K562 (cell line): ENCODE results near the gene MRPL3. TPM values are rescaled to one million over a fixed set of nuclear protein-coding genes. Genes with fewer than 3 reads are reported as not detected.

Experiments
- CBX3 ChIP-seq, 2 experiments: IDR thresholded peaks; 1 replicate in 1 of 2; 2 replicates in 1 of 2; pipeline ENCODE4 v1.6.1; 2012; ENCODE audit warnings: inconsistent platforms in 2 of 2, low read length in 2 of 2, borderline replicate concordance in 1 of 2, control low read depth in 1 of 2
- FOXJ3 ChIP-seq: sonication (generic); formaldehyde crosslinking; IDR thresholded peaks from 2 replicates; pipeline ENCODE4 v1.4.0; 2020; ENCODE audit warnings: mild to moderate bottlenecking, missing genetic modification reagents
- HNRNPH1 ChIP-seq: fragments of 200-400 bp; formaldehyde crosslinking; optimal IDR thresholded peaks from 2 replicates; pipeline ENCODE3; 2017; ENCODE audit warnings: low read depth, mild to moderate bottlenecking, low read length, moderate library complexity
- KAT8 ChIP-seq: fragments of 450-650 bp; IDR thresholded peaks from 2 replicates; pipeline ENCODE4 v1.6.1; 2016; ENCODE audit warnings: low read depth, mild to moderate bottlenecking
- KLF13 ChIP-seq: fragments of 450-650 bp; IDR thresholded peaks from 2 replicates; pipeline ENCODE4 v1.6.1; 2016; ENCODE audit warnings: missing genetic modification characterization, low read depth, mild to moderate bottlenecking, missing compliant biosample characterization, moderate library complexity, borderline replicate concordance
- MLLT1 ChIP-seq, 2 experiments: fragments of 450-650 bp; IDR thresholded peaks; 2 replicates each; pipeline ENCODE4 v1.6.1; 2016
- NCOA1 ChIP-seq: fragments of 450-650 bp; IDR thresholded peaks from 2 replicates; pipeline ENCODE4 v1.6.1; 2016; ENCODE audit warnings: low read depth
- NFYB ChIP-seq: IDR thresholded peaks from 2 replicates; pipeline ENCODE4 v1.6.1; 2011; ENCODE audit warnings: mild to moderate bottlenecking, moderate library complexity; ENCODE audit not compliant: insufficient read length; ENCODE audit errors: extremely low read depth
- NUFIP1 ChIP-seq: fragments of 450-650 bp; IDR thresholded peaks from 2 replicates; pipeline ENCODE4 v1.6.1; 2018; ENCODE audit not compliant: partially characterized antibody
- RBM25 ChIP-seq: fragments of 200-400 bp; formaldehyde crosslinking; IDR thresholded peaks from 2 replicates; pipeline ENCODE4 v1.6.1; 2018; ENCODE audit warnings: low read length, low read depth, moderate library complexity; ENCODE audit not compliant: severe bottlenecking
- RUNX1 ChIP-seq: sonication (generic); IDR thresholded peaks from 2 replicates; pipeline ENCODE4 v1.6.1; 2016; ENCODE audit warnings: antibody characterized with exemption, low read depth
- SMAD3 ChIP-seq: fragments of 450-650 bp; formaldehyde crosslinking; conservative IDR thresholded peaks from 2 replicates; pipeline ENCODE4 v1.4.0; 2020; ENCODE audit warnings: mild to moderate bottlenecking
- SPI1 ChIP-seq: IDR thresholded peaks from 2 replicates; pipeline ENCODE4 v1.6.1; 2011; ENCODE audit warnings: low read depth, low read length, control low read depth, borderline replicate concordance
- TSC22D4 ChIP-seq: fragments of 450-650 bp; IDR thresholded peaks from 2 replicates; pipeline ENCODE4 v1.6.1; 2016; ENCODE audit warnings: missing genetic modification characterization, missing biosample characterization, control low read depth
- ZFP36 ChIP-seq: fragments of 150-350 bp; IDR thresholded peaks from 2 replicates; pipeline ENCODE4 v1.6.1; 2018; ENCODE audit warnings: low read length, low read depth; ENCODE audit not compliant: partially characterized antibody
- ZNF124 ChIP-seq: sonication (generic); formaldehyde crosslinking; IDR thresholded peaks from 2 replicates; pipeline ENCODE4 v1.8.1; 2022; ENCODE audit warnings: missing genetic modification reagents
- ZNF197 ChIP-seq: fragments of 200-800 bp; sonication (Bioruptor generic); IDR thresholded peaks from 2 replicates; pipeline ENCODE4 v1.6.1; 2016; ENCODE audit warnings: low read depth, missing genetic modification characterization, missing compliant biosample characterization
- ZNF324 ChIP-seq: fragments of 250-450 bp; sonication (Bioruptor Pico); IDR thresholded peaks from 2 replicates; pipeline ENCODE4 v1.4.0; 2020; ENCODE audit warnings: mild to moderate bottlenecking
- polyA plus RNA-seq, 8 experiments: library from polyadenylated mRNA; depleted of rRNA in 4 of 8; stranded (reverse) in 5 of 8; unstranded in 3 of 8; fragments of >200 nt; fragmentation: Nextera tagmentation in 2 of 8; fragmentation: Illumina TruSeq in 1 of 8; extraction: Ambion mirVana in 2 of 8; extraction: Trizol in 1 of 8; gene quantifications; 2 replicates each; pipeline versions ENCODE4 v1.2.1 to v1.2.3, GENCODE V29; 2011 to 2014; ENCODE audit warnings: inconsistent platforms in 1 of 8, missing spikeins in 1 of 8
- total RNA-seq, 7 experiments: library from RNA; depleted of rRNA in 6 of 7; stranded (reverse); fragments of >200 nt in 6 of 7; fragmentation: Illumina TruSeq in 2 of 7; extraction: Trizol in 2 of 7; gene quantifications; 2 replicates each; pipeline versions ENCODE4 v1.2.1 to v1.2.3, GENCODE V29; 2011 to 2021; ENCODE audit warnings: low replicate concordance in 1 of 7
- TF ChIP-seq, protein P1 (sequence below): fragments of 250-450 bp; sonication (Bioruptor Pico); IDR thresholded peaks from 2 replicates; pipeline ENCODE4 v1.8.0; 2021; ENCODE audit warnings: mild to moderate bottlenecking, moderate library complexity
- TF ChIP-seq, protein P2 (sequence below), 2 experiments: IDR thresholded peaks; 2 replicates each; pipeline ENCODE4 v1.6.1; 2011; ENCODE audit warnings: borderline replicate concordance in 1 of 2, control low read depth in 1 of 2, low read depth in 1 of 2, low read length in 1 of 2, mild to moderate bottlenecking in 1 of 2, mixed read lengths in 1 of 2, moderate library complexity in 1 of 2; ENCODE audit not compliant: insufficient read depth in 1 of 2, insufficient read length in 1 of 2, poor library complexity in 1 of 2, severe bottlenecking in 1 of 2; ENCODE audit errors: extremely low read depth in 1 of 2

The MRPL3 gene
- total and polyA plus RNA-seq, 9 of the 15 experiments (the other 6 are each of a cell fraction or from before 2014, with no cell fraction given): 81.7 to 340 (median 190) TPM

- no peak for TF ChIP-seq NUFIP1
- no peak for TF ChIP-seq RUNX1
- no peak for TF ChIP-seq MLLT1 (IDR thresholded peaks at IDR 0.05)
- peak; percentile 97 for TF ChIP-seq NCOA1
- TF ChIP-seq ZNF197 (CRISPR knock-in tag): 0 out of 2 replicates have a peak, but pooled peaks have one; percentile 48
- TF ChIP-seq KLF13 (tag): 0 out of 2 replicates have a peak, but pooled peaks have one; percentile 23
- TF ChIP-seq ZNF124 (CRISPR knock-in tag): no peak
- no peak for TF ChIP-seq FOXJ3 (CRISPR knock-in tag)
- no peak for TF ChIP-seq SMAD3 (CRISPR knock-in tag)
- TF ChIP-seq SPI1: no peak
- peak; percentile 18 for TF ChIP-seq ZFP36
- TF ChIP-seq NFYB: no peak
- TF ChIP-seq RBM25: no peak
- TF ChIP-seq, protein P1, sequence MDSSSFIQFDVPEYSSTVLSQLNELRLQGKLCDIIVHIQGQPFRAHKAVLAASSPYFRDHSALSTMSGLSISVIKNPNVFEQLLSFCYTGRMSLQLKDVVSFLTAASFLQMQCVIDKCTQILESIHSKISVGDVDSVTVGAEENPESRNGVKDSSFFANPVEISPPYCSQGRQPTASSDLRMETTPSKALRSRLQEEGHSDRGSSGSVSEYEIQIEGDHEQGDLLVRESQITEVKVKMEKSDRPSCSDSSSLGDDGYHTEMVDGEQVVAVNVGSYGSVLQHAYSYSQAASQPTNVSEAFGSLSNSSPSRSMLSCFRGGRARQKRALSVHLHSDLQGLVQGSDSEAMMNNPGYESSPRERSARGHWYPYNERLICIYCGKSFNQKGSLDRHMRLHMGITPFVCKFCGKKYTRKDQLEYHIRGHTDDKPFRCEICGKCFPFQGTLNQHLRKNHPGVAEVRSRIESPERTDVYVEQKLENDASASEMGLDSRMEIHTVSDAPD: no peak
- no peak for TF ChIP-seq HNRNPH1
- no peak for TF ChIP-seq ZNF324 (CRISPR knock-in tag)
- no peak for TF ChIP-seq KAT8
- no peak for TF ChIP-seq TSC22D4 (tag)
- TF ChIP-seq CBX3 (IDR thresholded peaks at IDR 0.05; ENCODE audit: borderline replicate concordance in 1 of 2, low read length in 2 of 2): peak in 1 of 2 experiments; percentile 93; a peak in 2 of 3 replicates
- TF ChIP-seq, protein P2, sequence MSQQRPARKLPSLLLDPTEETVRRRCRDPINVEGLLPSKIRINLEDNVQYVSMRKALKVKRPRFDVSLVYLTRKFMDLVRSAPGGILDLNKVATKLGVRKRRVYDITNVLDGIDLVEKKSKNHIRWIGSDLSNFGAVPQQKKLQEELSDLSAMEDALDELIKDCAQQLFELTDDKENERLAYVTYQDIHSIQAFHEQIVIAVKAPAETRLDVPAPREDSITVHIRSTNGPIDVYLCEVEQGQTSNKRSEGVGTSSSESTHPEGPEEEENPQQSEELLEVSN (IDR thresholded peaks at IDR 0.05; ENCODE audit: borderline replicate concordance in 1 of 2, extremely low read depth in 1 of 2, insufficient read depth in 1 of 2, insufficient read length in 1 of 2, low read depth in 1 of 2, low read length in 1 of 2, poor library complexity in 1 of 2, severe bottlenecking in 1 of 2): peak; percentile 64 to 77
Observed at GRCh38 chr3:131502530-131503319, at the start of gene MRPL3 (continued).
